Stomach (tissue), 4 donors: ENCODE measurements around the gene CYTH3.

Experiments
- EP300 ChIP-seq: sonication (generic); formaldehyde crosslinking; IDR thresholded peaks from one replicate; pipeline ENCODE4 v1.6.1; 2017; ENCODE audit warnings: antibody characterized with exemption
- POLR2A ChIP-seq, 4 donors: fragments of 450-650 bp; IDR thresholded peaks; one replicate each; pipeline ENCODE4 v1.6.1; 2016; ENCODE audit warnings: antibody characterized with exemption in 4 of 4, control low read depth in 2 of 4, mild to moderate bottlenecking in 1 of 4, moderate library complexity in 1 of 4
- TF ChIP-seq, protein P1 (sequence below), 7 experiments: fragments of 450-650 bp in 4 of 7; fragments of 200-600 bp in 3 of 7; sonication (generic) in 3 of 7; IDR thresholded peaks; one replicate each; pipeline ENCODE4 v1.5.1; 2016 to 2019; ENCODE audit warnings: antibody characterized with exemption in 7 of 7, control low read depth in 2 of 7, mild to moderate bottlenecking in 1 of 7

DNA sequence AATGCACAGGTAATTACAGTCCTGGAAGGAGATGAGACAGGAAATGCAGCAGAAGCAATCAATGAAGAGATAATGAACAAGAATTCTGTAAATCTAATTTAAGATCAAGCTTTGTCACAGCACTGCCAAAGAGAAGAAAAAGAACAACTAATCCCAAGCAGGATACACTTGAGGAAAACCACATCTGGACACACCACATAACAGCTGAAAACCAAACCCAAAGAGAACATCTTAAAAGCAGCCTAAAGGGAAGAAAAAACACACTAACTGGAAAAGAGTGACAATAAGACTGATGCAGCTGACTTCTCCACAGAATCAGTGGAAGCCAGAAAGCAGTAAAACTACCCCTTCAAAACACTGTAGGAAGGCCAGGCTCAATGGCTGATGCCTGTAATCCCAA is 10.2 kb downstream of the CYTH3 start:
- TF ChIP-seq, protein P1, sequence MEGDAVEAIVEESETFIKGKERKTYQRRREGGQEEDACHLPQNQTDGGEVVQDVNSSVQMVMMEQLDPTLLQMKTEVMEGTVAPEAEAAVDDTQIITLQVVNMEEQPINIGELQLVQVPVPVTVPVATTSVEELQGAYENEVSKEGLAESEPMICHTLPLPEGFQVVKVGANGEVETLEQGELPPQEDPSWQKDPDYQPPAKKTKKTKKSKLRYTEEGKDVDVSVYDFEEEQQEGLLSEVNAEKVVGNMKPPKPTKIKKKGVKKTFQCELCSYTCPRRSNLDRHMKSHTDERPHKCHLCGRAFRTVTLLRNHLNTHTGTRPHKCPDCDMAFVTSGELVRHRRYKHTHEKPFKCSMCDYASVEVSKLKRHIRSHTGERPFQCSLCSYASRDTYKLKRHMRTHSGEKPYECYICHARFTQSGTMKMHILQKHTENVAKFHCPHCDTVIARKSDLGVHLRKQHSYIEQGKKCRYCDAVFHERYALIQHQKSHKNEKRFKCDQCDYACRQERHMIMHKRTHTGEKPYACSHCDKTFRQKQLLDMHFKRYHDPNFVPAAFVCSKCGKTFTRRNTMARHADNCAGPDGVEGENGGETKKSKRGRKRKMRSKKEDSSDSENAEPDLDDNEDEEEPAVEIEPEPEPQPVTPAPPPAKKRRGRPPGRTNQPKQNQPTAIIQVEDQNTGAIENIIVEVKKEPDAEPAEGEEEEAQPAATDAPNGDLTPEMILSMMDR (IDR thresholded peaks at IDR 0.05): no peak
- no peak for TF ChIP-seq POLR2A (IDR thresholded peaks at IDR 0.05)
- no peak for TF ChIP-seq EP300
